IPS-18a (cell line): ENCODE results near the gene COX19.
A peak's percentile ranks its signal among the peaks of the same experiment; 100 is the strongest.

ENCODE experiments used
- H3K27ac ChIP-seq: one replicate; pipeline ENCODE4 v1.5.1; 2013; ENCODE audit warnings: low read length
- H3K27me3 ChIP-seq: one replicate; pipeline ENCODE4 v1.6.1; 2013; ENCODE audit warnings: mild to moderate bottlenecking, low read length; ENCODE audit not compliant: control insufficient read depth, insufficient read depth
- H3K36me3 ChIP-seq: one replicate; pipeline ENCODE4 v1.6.1; 2013; ENCODE audit warnings: low read depth, low read length; ENCODE audit not compliant: control insufficient read depth
- H3K4me1 ChIP-seq: one replicate; pipeline ENCODE4 v1.6.1; 2013; ENCODE audit warnings: low read depth, low read length; ENCODE audit not compliant: control insufficient read depth
- H3K4me3 ChIP-seq: one replicate; pipeline ENCODE4 v1.5.1; 2013; ENCODE audit warnings: low read length
- H3K9ac ChIP-seq: one replicate; pipeline ENCODE4 v1.6.1; 2013; ENCODE audit warnings: mild to moderate bottlenecking, low read length, moderate library complexity
- H3K9me3 ChIP-seq: one replicate; pipeline ENCODE4 v1.6.1; 2013; ENCODE audit warnings: low read depth, low read length; ENCODE audit not compliant: control insufficient read depth

COX19 gene

DNA sequence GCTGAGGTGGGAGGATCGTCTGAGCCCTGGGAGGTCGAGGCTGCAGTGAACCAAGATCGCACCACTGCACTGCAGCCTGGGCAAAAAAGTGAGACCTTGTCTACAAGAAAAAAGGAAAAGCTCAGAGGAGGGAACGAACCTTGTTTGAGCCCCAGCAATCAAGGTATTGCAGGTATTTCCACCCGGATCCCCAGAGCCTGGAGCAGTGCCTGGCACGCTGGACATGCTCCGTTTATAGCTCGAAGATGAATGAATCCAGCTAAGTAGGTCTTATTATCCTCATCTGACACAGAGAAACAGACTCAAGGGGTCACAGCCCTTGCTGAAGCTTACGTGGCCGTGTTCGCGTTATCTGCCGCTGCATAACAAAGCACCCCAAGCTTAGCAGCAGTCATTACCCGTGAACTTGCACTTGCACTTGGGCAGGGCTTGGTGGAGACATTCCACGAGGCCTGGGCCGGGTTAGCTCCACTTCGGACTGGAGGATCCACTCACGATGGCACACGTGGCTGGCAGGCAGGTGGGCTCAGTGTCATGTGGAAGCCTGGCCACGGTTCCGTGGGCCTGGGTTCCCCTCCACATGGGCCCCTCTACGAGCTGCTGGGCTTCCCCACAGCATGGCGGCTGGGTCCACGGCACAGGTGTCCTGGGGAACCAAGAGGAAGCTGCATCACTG is 3.2 kb upstream of the COX19 start:
- H3K27me3 ChIP-seq = no peaks in the 10 kb centered on the region
- no peaks in the 10 kb centered on the region for H3K9me3 ChIP-seq
- H3K27ac ChIP-seq = no peak overlapping the region
- no peak overlapping the region for H3K4me3 ChIP-seq
- no peaks in the 10 kb centered on the region for H3K36me3 ChIP-seq
- H3K9ac ChIP-seq = no peak overlapping the region
- no peaks in the 10 kb centered on the region for H3K4me1 ChIP-seq

DNA sequence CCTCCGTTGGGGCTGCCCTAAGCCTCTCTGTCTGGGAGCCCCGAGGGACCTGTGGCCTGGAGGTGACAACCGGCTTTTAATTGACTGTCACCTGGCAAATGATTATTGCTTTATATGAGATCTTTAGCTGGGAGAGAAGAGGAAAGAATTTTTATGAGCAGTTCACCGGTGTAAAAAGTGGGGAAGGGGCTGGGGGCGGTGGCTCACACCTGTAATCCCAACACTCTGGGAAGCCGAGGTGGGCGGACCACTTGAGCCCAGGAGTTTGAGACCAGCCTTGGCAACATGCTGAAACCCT is 2.6 kb upstream of the COX19 start:
- Histone ChIP-seq H3K27ac (no peak overlapping the region), H3K9ac (no peak overlapping the region), H3K9me3 (no peaks in the 10 kb centered on the region), H3K36me3 (peaks cover 2% of the 10 kb centered on the region), H3K27me3 (no peaks in the 10 kb centered on the region), H3K4me1 (no peaks in the 10 kb centered on the region), H3K4me3 (no peak overlapping the region)

DNA sequence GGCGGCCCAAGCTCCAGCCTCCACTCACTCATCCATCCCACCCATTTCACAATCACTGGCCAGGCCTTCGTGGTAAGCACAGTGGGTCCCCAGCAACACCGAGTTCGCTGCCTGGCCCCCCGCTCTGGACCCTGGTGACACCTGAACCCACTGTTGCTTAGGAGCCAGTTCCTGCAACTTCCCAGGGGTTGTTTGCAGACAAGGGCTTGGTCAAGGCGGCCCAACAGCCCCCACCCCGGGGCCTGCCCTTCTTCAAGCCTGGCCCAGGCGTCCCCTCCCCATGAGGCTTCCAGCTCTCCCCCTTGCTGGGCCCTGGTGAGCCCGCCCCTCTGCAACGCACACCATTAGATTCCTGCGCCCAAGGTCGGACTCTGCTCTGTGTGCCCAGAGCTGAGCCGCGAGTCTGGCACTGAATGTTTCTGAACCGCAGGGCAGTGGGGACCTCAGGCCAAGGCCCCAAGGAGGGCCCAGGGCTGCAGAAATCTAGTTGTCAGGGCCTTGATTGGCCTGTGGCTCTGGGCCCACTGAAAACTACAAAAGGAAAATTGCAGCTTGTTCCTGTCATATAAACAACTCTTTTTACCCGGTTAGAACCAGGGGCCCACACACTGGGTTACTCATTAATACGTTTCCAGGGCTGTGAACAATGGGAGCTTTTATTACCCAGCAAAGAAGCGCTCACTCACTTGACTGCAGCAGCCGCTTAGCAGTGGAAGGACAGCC is 2.1 kb upstream of the COX19 start:
- H3K9me3 ChIP-seq = no peaks in the 10 kb centered on the region
- no peak overlapping the region for H3K27ac ChIP-seq
- no peak overlapping the region for H3K9ac ChIP-seq
- H3K4me1 ChIP-seq = no peaks in the 10 kb centered on the region
- H3K27me3 ChIP-seq = no peaks in the 10 kb centered on the region
- peaks cover 7% of the 10 kb centered on the region for H3K36me3 ChIP-seq
- H3K4me3 ChIP-seq = no peak overlapping the region

DNA sequence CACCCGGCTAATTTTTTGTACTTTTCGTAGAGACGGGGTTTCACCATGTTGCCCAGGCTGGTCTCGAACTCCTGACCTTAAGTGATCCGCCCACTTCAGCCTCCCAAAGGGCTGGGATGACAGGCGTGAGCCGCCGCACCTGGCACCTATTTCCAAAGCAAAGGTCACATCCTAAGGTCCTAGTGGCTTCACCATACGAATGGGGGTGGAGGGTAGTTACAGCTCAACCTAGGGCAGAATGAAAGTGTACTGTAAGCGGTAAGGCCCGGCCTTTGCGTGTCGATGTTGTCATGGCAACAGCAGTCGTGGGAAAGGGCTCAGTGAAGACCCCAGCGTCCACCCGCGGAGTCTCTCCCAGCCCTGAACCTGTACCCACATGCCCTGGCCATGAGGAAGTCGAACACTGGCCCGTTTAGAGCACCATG is 1.6 kb upstream of the COX19 start:
- no peak overlapping the region for H3K4me3 ChIP-seq
- H3K9ac ChIP-seq = no peak overlapping the region

DNA sequence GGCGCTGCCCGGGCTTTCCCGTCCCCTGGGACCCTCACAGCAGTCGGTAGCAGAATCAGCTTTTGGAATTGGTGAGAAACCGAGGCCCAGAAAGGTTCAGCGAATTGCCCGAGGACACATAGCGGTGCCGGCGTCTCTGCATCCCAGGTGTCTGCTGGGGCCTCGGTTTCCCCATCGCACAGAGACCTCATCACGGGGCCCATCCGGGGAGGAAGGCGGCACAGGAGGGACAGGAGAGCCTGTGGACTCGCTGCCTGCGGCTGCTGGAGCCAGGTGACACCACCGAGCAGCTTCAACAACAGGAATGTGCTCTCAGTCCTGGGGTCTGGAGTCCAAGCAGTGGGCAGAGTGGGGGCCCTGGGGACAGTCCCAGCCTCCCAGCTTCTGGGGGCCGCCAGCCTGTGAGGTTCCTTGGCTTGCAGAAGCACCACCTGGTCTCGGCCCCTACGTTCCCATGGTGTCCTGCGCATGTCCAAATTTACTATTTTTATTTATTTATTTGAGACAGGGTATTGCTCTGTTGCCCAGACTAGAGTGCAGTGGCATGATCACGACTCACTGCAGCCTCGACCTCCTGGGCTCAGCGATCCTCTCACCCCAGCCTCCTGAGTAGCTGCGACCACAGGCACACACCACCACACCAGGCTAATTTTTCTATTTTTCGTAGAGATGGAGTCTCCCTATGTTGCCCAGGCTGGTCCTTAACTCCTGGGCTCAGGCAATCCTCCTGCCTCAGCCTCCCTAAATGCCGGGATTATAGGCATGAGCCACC is 539 bp upstream of the COX19 start:
- H3K9me3 ChIP-seq = no peaks in the 10 kb centered on the region
- H3K36me3 ChIP-seq = peaks cover 14% of the 10 kb centered on the region
- peak overlapping the region; percentile 89 for H3K4me3 ChIP-seq
- no peaks in the 10 kb centered on the region for H3K27me3 ChIP-seq
- H3K9ac ChIP-seq = no peak overlapping the region
- no peaks in the 10 kb centered on the region for H3K4me1 ChIP-seq
- H3K27ac ChIP-seq = no peak overlapping the region

More for the DNA sequence above, 1.6 kb upstream of the COX19 start:
- Histone ChIP-seq H3K9me3 (no peaks in the 10 kb centered on the region), H3K4me1 (no peaks in the 10 kb centered on the region), H3K27me3 (no peaks in the 10 kb centered on the region), H3K27ac (no peak overlapping the region), H3K36me3 (peaks cover 13% of the 10 kb centered on the region)

DNA sequence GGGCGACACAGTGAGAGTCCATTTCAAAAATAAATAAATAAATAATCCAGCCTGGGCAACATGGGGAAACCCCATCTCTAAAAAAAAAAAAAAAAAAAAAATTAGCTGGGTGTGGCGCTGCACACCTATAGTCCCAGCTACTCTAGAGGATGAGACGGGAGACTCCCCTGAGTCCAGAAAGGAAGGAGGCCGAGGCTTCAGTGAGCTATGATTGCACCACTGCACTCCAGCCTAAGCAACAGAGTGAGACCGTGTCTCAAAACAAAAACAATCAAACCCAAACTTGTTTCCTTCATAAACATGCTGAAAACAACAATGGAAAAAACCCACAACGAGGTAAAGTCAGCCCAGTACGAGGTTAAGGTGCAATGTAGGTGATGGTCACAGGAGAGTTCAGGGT is 1.2 kb downstream of the COX19 start:
- no peaks in the 10 kb centered on the region for H3K27me3 ChIP-seq
- peaks cover 14% of the 10 kb centered on the region for H3K36me3 ChIP-seq
- peak overlapping the region; percentile 71 for H3K9ac ChIP-seq
- H3K27ac ChIP-seq = no peak overlapping the region
- H3K4me3 ChIP-seq = peak overlapping the region; percentile 89
- H3K4me1 ChIP-seq = no peaks in the 10 kb centered on the region
- H3K9me3 ChIP-seq = no peaks in the 10 kb centered on the region

DNA sequence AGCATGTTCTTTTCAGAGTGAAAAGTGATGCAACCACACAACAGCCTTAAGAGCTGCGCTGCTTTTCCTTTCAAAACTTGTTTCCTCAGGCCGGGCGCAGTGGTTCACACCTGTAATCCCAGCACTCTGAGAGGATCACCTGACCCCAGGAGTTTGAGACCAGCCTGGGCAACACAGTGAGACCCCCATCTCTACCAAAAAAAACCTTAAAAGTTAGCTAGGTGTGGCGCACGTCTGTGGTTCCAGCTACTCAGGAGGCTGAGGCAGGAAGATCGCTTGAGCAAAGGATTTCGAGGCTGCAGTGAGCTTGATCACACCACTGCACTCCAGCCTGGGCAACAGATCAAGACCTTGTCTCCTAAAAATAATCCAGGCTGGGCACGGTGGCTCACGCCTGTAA is 2.0 kb downstream of the COX19 start:
- H3K36me3 ChIP-seq = peaks cover 23% of the 10 kb centered on the region
- no peak overlapping the region for H3K27ac ChIP-seq
- no peak overlapping the region for H3K4me3 ChIP-seq
- no peaks in the 10 kb centered on the region for H3K4me1 ChIP-seq
- H3K27me3 ChIP-seq = no peaks in the 10 kb centered on the region
- H3K9me3 ChIP-seq = no peaks in the 10 kb centered on the region
- no peak overlapping the region for H3K9ac ChIP-seq

DNA sequence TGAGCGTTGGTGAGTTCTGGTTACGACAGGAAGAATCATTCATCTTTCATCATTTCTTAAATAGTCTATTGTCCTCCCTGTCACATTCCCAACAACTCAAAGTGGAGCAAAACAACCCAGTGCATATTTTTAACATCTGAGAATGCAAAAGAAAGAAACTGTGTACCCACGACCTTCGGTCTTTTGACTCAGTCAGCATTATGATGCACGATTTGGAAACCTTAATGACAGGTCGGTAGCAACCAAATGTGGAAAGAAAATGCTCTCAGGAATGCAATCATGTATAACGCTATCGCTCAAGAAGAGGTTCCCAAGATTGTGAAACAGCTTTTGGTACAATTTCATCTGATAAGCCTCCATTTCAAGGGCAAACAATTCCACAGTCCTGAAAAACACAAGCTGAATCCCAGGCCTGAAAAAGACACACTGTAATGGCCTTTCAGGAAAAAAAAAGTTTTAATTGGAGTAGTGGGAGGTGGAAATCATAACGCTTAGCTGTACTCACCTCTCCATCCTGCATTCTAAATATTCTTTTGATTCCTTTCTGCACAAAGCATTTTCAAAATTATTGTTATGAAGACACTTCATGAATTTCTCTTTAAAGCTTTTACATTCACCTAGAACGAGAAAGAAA is 2.6 kb downstream of the COX19 start:
- Histone ChIP-seq H3K9me3 (no peaks in the 10 kb centered on the region), H3K4me3 (no peak overlapping the region), H3K9ac (no peak overlapping the region), H3K27ac (no peak overlapping the region), H3K4me1 (no peaks in the 10 kb centered on the region), H3K27me3 (no peaks in the 10 kb centered on the region), H3K36me3 (peaks cover 27% of the 10 kb centered on the region)

DNA sequence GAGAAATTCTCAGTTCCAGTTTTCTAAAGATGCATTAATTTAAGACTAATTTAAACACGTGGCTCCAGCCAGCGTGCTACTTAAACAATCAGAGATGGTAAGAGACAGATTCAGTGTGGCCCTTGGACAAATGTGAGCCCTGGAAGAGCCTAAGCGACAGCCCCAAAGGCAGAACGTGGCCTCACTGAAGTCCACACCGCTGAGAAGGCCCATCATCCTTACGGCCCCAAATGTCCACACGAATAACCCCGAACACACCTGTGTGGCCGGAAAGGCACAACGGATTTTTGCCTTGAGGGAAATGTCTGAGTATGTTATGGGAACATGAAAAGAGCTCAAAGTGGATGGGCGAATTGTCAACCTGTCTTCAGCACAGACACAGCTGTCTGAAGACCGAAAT is 3.2 kb downstream of the COX19 start:
- no peak overlapping the region for H3K27ac ChIP-seq
- no peaks in the 10 kb centered on the region for H3K27me3 ChIP-seq
- H3K36me3 ChIP-seq = peaks cover 27% of the 10 kb centered on the region
- no peaks in the 10 kb centered on the region for H3K9me3 ChIP-seq
- no peak overlapping the region for H3K9ac ChIP-seq
- H3K4me3 ChIP-seq = no peak overlapping the region
- H3K4me1 ChIP-seq = no peaks in the 10 kb centered on the region

DNA sequence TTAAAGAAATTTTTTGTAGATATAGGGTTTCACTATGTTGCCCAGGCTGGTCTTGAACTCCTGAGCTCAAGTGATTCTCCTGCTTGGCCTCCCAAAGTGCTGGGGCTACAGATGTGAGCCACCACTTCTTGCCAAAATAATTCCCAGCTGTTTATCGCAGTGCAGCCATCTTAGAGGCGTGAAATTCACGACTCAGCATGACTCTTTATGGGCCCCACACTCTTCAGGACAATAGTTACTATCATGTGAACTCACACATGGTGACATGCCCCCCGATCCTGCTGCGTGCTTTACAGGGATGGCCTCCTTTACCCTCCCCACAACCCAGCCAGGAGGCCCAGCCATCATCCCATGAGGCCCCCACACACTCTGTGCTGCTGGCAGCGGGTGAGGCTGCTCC is 4.6 kb downstream of the COX19 start:
- Histone ChIP-seq H3K36me3 (peaks cover 27% of the 10 kb centered on the region), H3K4me1 (no peaks in the 10 kb centered on the region)

DNA sequence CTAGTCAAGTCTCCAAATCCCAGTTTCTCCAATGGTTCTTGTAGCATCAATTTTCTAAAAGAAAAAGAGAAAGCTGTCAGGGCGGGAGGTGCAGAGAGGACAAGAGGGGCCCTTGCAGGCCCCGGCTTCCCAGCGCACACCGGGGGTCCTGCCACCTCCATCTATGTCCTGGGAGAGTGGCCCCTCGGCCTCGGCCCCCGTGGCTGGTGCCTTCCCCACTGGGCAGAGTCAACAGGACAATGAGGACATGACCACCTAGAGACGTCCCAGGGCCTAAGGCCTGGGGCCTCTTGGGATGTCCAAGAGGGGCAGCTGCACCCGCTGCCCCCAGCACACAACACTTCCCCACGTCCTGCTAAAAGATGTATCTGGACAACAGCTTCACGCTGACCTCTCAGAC is 5.9 kb downstream of the COX19 start:
- H3K27ac ChIP-seq = no peak overlapping the region
- peaks cover 27% of the 10 kb centered on the region for H3K36me3 ChIP-seq
- no peaks in the 10 kb centered on the region for H3K9me3 ChIP-seq
- H3K27me3 ChIP-seq = no peaks in the 10 kb centered on the region
- H3K4me3 ChIP-seq = no peak overlapping the region
- H3K9ac ChIP-seq = no peak overlapping the region
- no peaks in the 10 kb centered on the region for H3K4me1 ChIP-seq

More for the DNA sequence above, 4.6 kb downstream of the COX19 start:
- Histone ChIP-seq H3K4me3 (no peak overlapping the region), H3K9me3 (no peaks in the 10 kb centered on the region), H3K9ac (no peak overlapping the region), H3K27me3 (no peaks in the 10 kb centered on the region), H3K27ac (no peak overlapping the region)
